MM.1S (cell line): ENCODE data around the gene ENOX1.

Experiments used
- DNase-seq: peaks from one replicate; pipeline ENCODE4 v3.0.0-alpha.2; 2015
- H2AFZ ChIP-seq: fragments of 300-600 bp; sonication (generic); 2 replicates; pipeline ENCODE4 v1.6.0; 2016; ENCODE audit warnings: antibody characterized with exemption, low read length
- H3F3A ChIP-seq: fragments of 300-600 bp; sonication (generic); 2 replicates; pipeline ENCODE4 v1.6.1; 2016; ENCODE audit warnings: mild to moderate bottlenecking, antibody characterized with exemption, low read length, moderate library complexity, mixed read lengths; ENCODE audit not compliant: insufficient read depth
- H3K27ac ChIP-seq: fragments of 300-600 bp; sonication (generic); 2 replicates; pipeline ENCODE4 v1.5.1; 2016; ENCODE audit warnings: mild to moderate bottlenecking, low read length
- H3K27me3 ChIP-seq: fragments of 300-600 bp; sonication (generic); replicated peaks from 2 replicates; pipeline ENCODE4 v1.6.0; 2016; ENCODE audit warnings: low read length; ENCODE audit not compliant: insufficient read depth
- H3K36me3 ChIP-seq: fragments of 300-600 bp; sonication (generic); replicated peaks from 2 replicates; pipeline ENCODE4 v1.6.1; 2016; ENCODE audit warnings: mild to moderate bottlenecking, low read length, mixed read lengths; ENCODE audit not compliant: insufficient read depth
- H3K4me1 ChIP-seq: fragments of 300-600 bp; sonication (generic); 2 replicates; pipeline ENCODE4 v1.6.1; 2016; ENCODE audit warnings: low read length, mixed read lengths
- H3K4me2 ChIP-seq: fragments of 300-600 bp; sonication (generic); 2 replicates; pipeline ENCODE4 v1.6.0; 2016; ENCODE audit warnings: low read depth, low read length
- H3K4me3 ChIP-seq: fragments of 300-600 bp; sonication (generic); 2 replicates; pipeline ENCODE4 v1.5.1; 2016; ENCODE audit warnings: low read length, mixed read lengths
- H3K79me2 ChIP-seq: fragments of 300-600 bp; sonication (generic); 2 replicates; pipeline ENCODE4 v1.6.1; 2016; ENCODE audit warnings: mixed run types, low read length, mixed read lengths
- H3K9ac ChIP-seq: fragments of 300-600 bp; sonication (generic); 2 replicates; pipeline ENCODE4 v1.6.1; 2016; ENCODE audit warnings: low read length, mixed read lengths
- H3K9me2 ChIP-seq: fragments of 300-600 bp; sonication (generic); replicated peaks from 2 replicates; pipeline ENCODE4 v1.6.1; 2016; ENCODE audit warnings: mild to moderate bottlenecking, low read length, mixed read lengths; ENCODE audit not compliant: insufficient read depth
- H3K9me3 ChIP-seq: fragments of 300-600 bp; sonication (generic); replicated peaks from 2 replicates; pipeline ENCODE4 v1.6.1; 2016; ENCODE audit warnings: mild to moderate bottlenecking, low read length, mixed read lengths; ENCODE audit not compliant: insufficient read depth
- H4K20me1 ChIP-seq: fragments of 300-600 bp; sonication (generic); 2 replicates; pipeline ENCODE4 v1.6.1; 2016; ENCODE audit warnings: mild to moderate bottlenecking, low read length, moderate library complexity, mixed read lengths; ENCODE audit not compliant: insufficient read depth
- CTCF ChIP-seq: fragments of 300-600 bp; sonication (generic); IDR thresholded peaks from 2 replicates; pipeline ENCODE4 v1.5.1; 2016; ENCODE audit warnings: antibody characterized with exemption, low read length, mixed read lengths
- EZH2 ChIP-seq: fragments of 300-600 bp; sonication (generic); optimal IDR thresholded peaks from 2 replicates; pipeline ENCODE3; 2017; ENCODE audit warnings: low read depth, mild to moderate bottlenecking, antibody characterized with exemption, low read length, mixed read lengths
- EZH2phosphoT487 ChIP-seq: fragments of 300-600 bp; sonication (generic); IDR thresholded peaks from 2 replicates; pipeline ENCODE4 v1.6.1; 2018; ENCODE audit warnings: antibody characterized with exemption, low read length

Gene ENOX1

GRCh38 chr13:43583321-43583720 lies 203.5 kb downstream of the ENOX1 start:
- no peaks in the 10 kb centered on the region for H3K9me2 ChIP-seq
- no peak overlapping the region for H2AFZ ChIP-seq

GRCh38 chr13:43580280-43580679 lies 206.5 kb downstream of the ENOX1 start:
- Histone ChIP-seq H3K4me2 (no peak overlapping the region), H3K79me2 (no peaks in the 10 kb centered on the region), H3F3A (no peaks in the 10 kb centered on the region), H3K4me3 (no peak overlapping the region), H3K27ac (no peak overlapping the region), H4K20me1 (no peaks in the 10 kb centered on the region), H3K27me3 (no peaks in the 10 kb centered on the region), H3K36me3 (no peaks in the 10 kb centered on the region), H3K4me1 (no peaks in the 10 kb centered on the region), H3K9ac (no peak overlapping the region), H2AFZ (no peak overlapping the region), H3K9me2 (no peaks in the 10 kb centered on the region), H3K9me3 (no peaks in the 10 kb centered on the region)
- TF ChIP-seq CTCF (no peak), EZH2phosphoT487 (no peak), EZH2 (no peak)
- DNase-seq, result peak; percentile 20

More at GRCh38 chr13:43583321-43583720, 203.5 kb downstream of the ENOX1 start:
- H3K9ac ChIP-seq, result no peak overlapping the region
- H3F3A ChIP-seq, result no peaks in the 10 kb centered on the region
- no peaks in the 10 kb centered on the region for H4K20me1 ChIP-seq
- H3K27ac ChIP-seq, result no peak overlapping the region
- no peak overlapping the region for H3K4me3 ChIP-seq
- H3K4me1 ChIP-seq, result no peaks in the 10 kb centered on the region
- no peaks in the 10 kb centered on the region for H3K27me3 ChIP-seq
- no peaks in the 10 kb centered on the region for H3K79me2 ChIP-seq
- no peak for DNase-seq
- H3K9me3 ChIP-seq, result no peaks in the 10 kb centered on the region
- TF ChIP-seq CTCF (no peak), EZH2phosphoT487 (no peak), EZH2 (no peak)
- H3K36me3 ChIP-seq, result no peaks in the 10 kb centered on the region
- H3K4me2 ChIP-seq, result no peak overlapping the region

GRCh38 chr13:43579321-43579720 lies 207.5 kb downstream of the ENOX1 start:
- DNase-seq, result no peak
- no peak overlapping the region for H3K9ac ChIP-seq
- no peaks in the 10 kb centered on the region for H3K4me1 ChIP-seq
- H3K79me2 ChIP-seq, result no peaks in the 10 kb centered on the region
- H3F3A ChIP-seq, result no peaks in the 10 kb centered on the region
- no peaks in the 10 kb centered on the region for H3K27me3 ChIP-seq
- no peaks in the 10 kb centered on the region for H4K20me1 ChIP-seq
- H3K9me3 ChIP-seq, result no peaks in the 10 kb centered on the region
- H3K4me3 ChIP-seq, result no peak overlapping the region
- H3K4me2 ChIP-seq, result no peak overlapping the region
- H3K9me2 ChIP-seq, result no peaks in the 10 kb centered on the region
- H3K27ac ChIP-seq, result no peak overlapping the region
- no peaks in the 10 kb centered on the region for H3K36me3 ChIP-seq
- H2AFZ ChIP-seq, result no peak overlapping the region
- no peak for TF ChIP-seq EZH2phosphoT487
- no peak for TF ChIP-seq EZH2
- TF ChIP-seq CTCF, result no peak
